ENCODE data around the gene NFATC1. TPM values are rescaled to one million over a fixed set of nuclear protein-coding genes. Genes with fewer than 3 reads are reported as not detected.

NFATC1 gene
- total RNA-seq, 6 experiments from 2014 or later = 0.57 to 2.0 (median 0.89) TPM

DNA sequence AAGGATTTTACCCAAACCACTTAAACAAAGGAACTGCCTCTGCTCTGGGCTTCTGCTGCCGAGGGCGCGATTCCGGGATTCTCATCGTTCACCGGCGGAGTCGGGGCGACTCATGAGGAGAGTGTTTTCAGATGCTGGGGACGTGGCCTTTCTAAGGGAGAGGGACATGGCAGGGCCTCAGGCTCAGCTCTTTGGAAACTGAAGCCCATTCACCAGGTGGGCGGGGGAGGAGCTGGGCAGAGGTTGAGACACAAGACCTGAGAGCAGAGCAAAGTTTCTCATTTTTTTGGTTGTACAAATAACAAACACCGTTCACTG lies 29.8 kb downstream of the NFATC1 start:
- Mint-ChIP-seq H3K27ac (no peak overlapping the region), H3K36me3 (ENCODE audit: low read depth) (peaks cover 15% of the 10 kb centered on the region), H3K27me3 (ENCODE audit: insufficient read depth) (peaks cover 8% of the 10 kb centered on the region), H3K4me3 (no peak overlapping the region), H3K9me3 (peaks cover 18% of the 10 kb centered on the region), H3K4me1 (ENCODE audit: low read depth) (no peaks in the 10 kb centered on the region)
- DNase-seq = no peak
- TF ChIP-seq, protein P1, sequence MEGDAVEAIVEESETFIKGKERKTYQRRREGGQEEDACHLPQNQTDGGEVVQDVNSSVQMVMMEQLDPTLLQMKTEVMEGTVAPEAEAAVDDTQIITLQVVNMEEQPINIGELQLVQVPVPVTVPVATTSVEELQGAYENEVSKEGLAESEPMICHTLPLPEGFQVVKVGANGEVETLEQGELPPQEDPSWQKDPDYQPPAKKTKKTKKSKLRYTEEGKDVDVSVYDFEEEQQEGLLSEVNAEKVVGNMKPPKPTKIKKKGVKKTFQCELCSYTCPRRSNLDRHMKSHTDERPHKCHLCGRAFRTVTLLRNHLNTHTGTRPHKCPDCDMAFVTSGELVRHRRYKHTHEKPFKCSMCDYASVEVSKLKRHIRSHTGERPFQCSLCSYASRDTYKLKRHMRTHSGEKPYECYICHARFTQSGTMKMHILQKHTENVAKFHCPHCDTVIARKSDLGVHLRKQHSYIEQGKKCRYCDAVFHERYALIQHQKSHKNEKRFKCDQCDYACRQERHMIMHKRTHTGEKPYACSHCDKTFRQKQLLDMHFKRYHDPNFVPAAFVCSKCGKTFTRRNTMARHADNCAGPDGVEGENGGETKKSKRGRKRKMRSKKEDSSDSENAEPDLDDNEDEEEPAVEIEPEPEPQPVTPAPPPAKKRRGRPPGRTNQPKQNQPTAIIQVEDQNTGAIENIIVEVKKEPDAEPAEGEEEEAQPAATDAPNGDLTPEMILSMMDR (IDR thresholded peaks at IDR 0.05) = no peak

DNA sequence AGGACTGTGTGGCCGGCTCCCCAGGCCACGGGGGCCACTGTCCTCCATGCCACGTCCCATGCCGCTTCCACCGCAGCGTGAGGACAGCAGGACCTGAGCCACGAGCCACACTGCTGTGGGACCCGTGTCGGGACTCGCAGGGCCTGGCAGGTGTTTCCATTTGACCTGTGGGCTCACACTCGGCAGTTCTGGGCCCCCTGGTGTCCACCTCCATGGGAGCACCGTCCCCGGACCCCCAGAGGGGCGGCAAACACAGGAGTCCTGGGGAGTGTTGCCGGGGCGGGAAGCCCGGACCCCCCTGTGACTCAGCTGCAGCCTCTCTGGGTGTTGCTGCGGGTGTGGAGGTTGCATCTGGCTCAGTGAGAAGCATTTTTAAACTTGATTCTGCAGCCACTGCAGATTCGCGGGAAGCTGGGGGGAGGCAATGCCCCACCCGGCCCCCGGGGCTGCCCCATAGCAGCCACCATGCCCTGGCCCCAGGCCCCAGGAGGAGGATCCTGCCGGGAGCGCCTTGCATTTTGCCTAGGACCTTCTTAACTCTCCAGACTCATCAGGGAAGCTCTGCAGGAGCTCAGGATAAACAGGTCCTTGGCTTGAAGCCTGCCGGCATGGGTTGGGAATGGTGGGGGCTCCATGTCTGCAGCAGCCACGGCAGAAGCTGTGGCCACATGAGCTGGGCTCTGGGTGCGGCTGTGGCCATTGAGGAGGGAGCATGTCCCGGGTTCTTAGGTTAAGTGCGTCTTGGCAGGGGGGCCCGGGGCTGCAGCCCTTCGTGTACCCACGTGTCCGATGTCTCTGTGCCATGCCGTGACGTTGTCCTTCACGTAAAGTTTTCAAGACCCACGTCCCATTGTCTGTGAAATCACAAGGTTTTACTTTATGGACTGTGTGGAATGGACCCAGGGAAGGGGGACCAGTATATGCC lies 30.9 kb downstream of the NFATC1 start:
- Mint-ChIP-seq H3K27ac (no peak overlapping the region), H3K4me3 (no peak overlapping the region), H3K36me3 (ENCODE audit: low read depth) (peaks cover 15% of the 10 kb centered on the region), H3K4me1 (ENCODE audit: low read depth) (no peaks in the 10 kb centered on the region), H3K9me3 (peaks cover 18% of the 10 kb centered on the region), H3K27me3 (ENCODE audit: insufficient read depth) (peaks cover 10% of the 10 kb centered on the region)
- DNase-seq = no peak
- TF ChIP-seq, protein P1 (IDR thresholded peaks at IDR 0.05) = no peak

DNA sequence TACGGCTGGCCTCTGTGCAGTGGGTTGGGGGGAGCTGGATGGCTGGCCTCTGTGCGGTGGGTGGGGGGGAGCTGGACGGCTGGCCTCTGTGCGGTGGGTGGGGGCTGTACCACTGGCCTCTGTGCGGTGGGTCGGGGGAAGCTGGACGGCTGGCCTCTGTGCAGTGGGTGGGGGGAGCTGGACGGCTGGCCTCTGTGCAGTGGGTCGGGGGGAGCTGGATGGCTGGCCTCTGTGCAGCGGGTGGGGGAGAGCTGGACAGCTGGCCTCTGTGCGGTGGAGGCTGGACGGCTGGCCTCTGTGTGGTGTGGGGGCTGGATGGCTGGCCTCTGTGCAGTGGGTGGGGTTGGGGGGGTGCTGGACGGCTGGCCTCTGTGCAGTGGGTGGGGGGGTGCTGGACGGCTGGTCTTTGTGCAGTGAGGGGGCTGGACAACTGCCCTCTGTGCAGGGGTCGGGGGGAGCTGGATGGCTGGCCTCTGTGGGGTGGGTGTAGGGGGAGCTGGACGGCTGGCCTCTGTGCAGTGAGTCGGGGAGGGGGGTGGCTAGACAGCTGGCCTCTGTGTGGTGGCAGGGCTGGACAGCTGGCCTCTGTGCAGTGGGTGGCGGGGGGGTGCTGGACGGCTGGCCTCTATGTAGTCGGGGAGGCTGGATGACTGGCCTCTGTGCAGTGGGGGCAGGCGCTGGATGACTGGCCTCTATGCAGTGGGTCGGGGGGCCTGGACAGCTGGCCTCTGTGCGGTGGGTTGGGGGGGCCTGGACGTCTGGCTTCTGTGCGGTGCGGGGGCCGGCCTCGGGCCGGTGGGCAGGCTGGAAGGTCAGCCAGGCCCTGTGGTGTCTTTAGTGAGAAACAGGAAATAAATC lies 31.9 kb downstream of the NFATC1 start:
- no peak overlapping the region for H3K27ac Mint-ChIP-seq
- peaks cover 8% of the 10 kb centered on the region for H3K27me3 Mint-ChIP-seq (ENCODE audit: insufficient read depth)
- no peaks in the 10 kb centered on the region for H3K4me1 Mint-ChIP-seq (ENCODE audit: low read depth)
- TF ChIP-seq, protein P1 (IDR thresholded peaks at IDR 0.05) = no peak
- H3K36me3 Mint-ChIP-seq (ENCODE audit: low read depth) = peaks cover 15% of the 10 kb centered on the region
- no peak overlapping the region for H3K4me3 Mint-ChIP-seq
- no peak for DNase-seq
- H3K9me3 Mint-ChIP-seq = peaks cover 18% of the 10 kb centered on the region

DNA sequence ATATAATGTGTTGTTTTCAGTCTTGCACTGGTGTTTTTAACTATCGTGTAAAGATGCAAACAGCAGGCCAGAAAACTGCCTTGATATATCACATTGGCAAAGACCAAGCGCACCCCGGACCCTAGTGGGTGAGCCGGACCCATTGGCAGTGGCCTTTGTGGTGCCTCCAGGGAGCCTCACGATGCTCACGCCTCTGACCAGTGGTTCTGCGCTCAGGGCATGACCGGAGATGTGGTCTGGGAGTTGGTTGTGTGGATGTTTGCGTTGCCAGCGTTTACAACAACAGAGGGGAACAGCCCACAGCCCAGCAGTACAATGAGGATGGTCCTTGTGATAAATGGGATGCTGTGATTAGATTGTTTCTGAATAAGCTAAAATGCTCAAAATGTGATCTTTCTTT lies 32.6 kb downstream of the NFATC1 start:
- Mint-ChIP-seq H3K36me3 (ENCODE audit: low read depth) (peaks cover 15% of the 10 kb centered on the region), H3K4me3 (no peak overlapping the region), H3K27me3 (ENCODE audit: insufficient read depth) (peaks cover 8% of the 10 kb centered on the region), H3K27ac (no peak overlapping the region), H3K4me1 (ENCODE audit: low read depth) (no peaks in the 10 kb centered on the region), H3K9me3 (peaks cover 18% of the 10 kb centered on the region)
- DNase-seq = no peak
- TF ChIP-seq, protein P1 (IDR thresholded peaks at IDR 0.05) = no peak

DNA sequence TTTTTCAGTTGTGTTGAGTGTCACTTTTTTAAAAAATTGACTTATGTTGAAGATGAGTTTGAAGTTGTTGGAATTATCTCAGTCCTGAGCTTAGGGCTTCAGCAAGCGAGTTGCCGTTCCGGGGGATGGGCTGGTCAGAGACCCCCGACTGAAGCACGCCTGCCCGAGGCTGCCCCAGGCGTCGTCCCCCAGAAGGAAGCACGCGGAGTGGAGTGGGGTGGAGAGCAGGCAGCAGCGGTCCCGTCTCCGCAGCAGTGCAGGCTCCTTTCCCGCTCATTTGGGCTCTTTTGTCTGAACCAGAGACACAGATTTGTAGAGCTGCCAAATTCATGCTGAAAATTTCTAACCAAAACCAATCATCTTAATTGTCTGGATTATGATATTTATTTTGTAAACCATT lies 33.7 kb downstream of the NFATC1 start:
- H3K4me3 Mint-ChIP-seq = no peak overlapping the region
- H3K27ac Mint-ChIP-seq = no peak overlapping the region
- TF ChIP-seq, protein P1 (IDR thresholded peaks at IDR 0.05) = no peak
- H3K4me1 Mint-ChIP-seq (ENCODE audit: low read depth) = no peaks in the 10 kb centered on the region
- H3K27me3 Mint-ChIP-seq (ENCODE audit: insufficient read depth) = peaks cover 8% of the 10 kb centered on the region
- peaks cover 13% of the 10 kb centered on the region for H3K36me3 Mint-ChIP-seq (ENCODE audit: low read depth)
- peaks cover 15% of the 10 kb centered on the region for H3K9me3 Mint-ChIP-seq
- DNase-seq = no peak

Measured in HFFc6 (cell line).